Stimulated activated naive CD8-positive, alpha-beta T cell treated with anti-CD3 and anti-CD28 coated beads, Interleukin-15, Interleukin-2, amounts not matched to agents 100 U/mL and 50 U/mL, for 24 hours (primary cell): ENCODE data around the gene JAKMIP1.

Source experiments
- ATAC-seq: fragments of 150-1000 bp; cut with Tn5 transposase; one replicate; pipeline ENCODE4 v1.10.0; 2021
- DNase-seq: peaks from one replicate; pipeline ENCODE4 v3.0.0; 2021

JAKMIP1 gene

DNA sequence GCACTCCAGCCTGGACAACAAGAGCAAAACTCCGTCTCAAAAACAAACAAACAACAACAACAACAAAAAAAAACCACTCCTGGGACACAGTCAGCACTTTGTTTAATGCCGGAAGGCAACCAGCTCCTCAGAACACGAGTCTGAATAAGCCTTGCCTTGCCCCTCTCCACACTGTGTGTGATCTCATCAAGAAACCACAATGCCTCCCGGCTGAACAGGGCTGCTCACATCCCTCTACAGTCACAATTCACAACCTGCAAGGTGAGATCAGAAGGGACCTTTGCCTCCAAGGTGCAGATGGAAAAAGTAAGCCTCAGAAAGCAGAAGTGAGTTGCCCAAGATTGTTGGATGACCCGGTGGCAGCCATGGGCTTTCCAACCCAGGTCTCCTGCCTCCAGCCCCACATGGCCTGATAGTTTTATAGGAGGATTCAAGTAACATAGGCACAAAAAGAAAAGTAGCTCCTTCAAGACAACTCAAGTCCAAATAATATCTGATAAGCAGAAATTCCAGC, 80.8 kb downstream of the JAKMIP1 start:
- ATAC-seq (no peak), DNase-seq (no peak)

GRCh38 chr4:6118201-6118600, 82.1 kb downstream of the JAKMIP1 start:
- DNase-seq = no peak

DNA sequence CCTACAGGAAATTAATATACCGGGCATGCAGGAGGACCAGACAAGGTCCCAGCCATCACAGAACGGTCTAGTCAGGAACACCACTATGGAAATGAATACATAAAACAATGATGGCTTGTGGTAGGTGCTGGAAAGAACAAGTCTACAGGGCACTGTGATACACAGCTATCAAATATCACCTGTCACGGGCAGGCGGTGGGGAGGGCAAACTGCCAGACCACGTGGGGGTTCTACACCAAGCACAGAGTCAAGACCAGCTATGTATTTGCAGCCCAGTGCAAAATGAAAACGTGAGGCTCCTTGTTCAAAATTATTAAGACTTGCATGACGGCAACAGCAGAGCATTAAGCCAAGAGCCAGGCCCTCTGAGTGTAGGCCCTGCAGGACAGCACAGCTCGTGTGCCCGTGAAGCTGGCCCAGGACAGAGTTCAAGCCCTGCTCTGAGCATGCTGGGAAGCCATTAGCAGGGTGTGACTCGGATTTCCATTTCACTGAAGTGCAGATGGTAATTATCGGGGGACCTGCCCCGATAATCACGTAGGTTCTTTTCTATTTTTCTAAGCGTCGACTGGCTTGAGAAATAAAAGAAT, 83.6 kb downstream of the JAKMIP1 start:
- ATAC-seq (no peak), DNase-seq (no peak)

More at GRCh38 chr4:6118201-6118600, 82.1 kb downstream of the JAKMIP1 start:
- no peak for ATAC-seq

DNA sequence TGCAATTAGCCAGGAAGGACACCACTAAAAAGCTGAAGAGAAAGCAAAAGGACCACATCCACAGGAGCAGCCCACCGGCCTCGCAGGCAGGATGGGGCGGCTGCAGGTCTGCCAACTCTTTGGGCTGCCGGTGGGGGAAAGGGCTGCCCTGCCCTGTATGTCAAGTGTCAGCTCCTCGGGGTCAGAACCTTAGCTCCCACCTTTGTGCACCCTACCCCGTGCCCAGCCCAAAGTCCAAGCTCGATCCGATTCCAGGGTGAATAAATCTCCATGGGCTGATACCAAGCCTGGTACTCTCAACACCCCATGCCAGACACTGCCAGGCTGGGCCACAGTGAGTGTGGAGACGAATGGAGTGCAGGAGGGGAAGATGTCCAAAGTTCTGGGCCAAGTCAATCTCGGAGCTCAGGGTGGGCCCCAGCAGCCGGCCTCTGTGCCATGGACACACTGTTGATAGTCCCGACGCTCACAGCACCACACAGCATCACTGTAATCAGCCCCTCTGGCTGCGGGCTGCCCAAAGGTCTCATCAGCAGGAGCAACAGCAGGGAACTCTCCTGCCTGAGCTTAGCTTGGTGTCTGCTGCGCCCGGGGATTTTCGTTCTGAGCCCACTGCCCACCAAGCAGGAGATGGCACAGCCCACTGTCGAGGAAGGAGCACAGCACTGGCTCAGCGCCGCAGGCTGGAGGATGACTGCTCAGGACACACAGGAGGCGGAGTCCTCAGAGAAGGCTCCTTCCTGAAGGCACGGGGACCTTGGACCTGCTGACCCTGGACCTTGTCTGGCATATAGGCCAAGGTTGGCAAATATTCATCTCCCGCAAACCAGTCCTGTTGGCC, 84.4 kb downstream of the JAKMIP1 start:
- DNase-seq = no peak
- ATAC-seq = no peak

DNA sequence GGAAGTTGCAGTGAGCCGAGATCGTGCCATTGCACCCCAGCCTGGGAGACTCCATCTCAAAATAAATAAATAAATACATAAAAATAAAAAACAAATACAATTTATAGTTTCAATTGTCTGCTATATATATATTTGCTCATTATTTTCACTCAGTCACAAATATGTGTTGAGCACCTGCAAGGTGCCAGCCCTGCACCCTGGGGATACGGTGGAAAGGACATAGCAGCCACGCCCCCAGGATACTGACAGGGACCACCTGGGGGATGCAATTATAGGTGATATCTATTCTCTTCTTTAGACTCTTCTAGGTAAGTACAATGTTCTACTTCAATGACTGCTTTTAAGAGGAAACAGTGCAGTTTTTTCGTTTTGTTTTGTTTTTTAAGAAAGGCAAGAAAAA, 85.0 kb downstream of the JAKMIP1 start:
- ATAC-seq = no peak
- no peak for DNase-seq

- no peak for ATAC-seq
These were observed 85.7 kb downstream of the JAKMIP1 start for GRCh38 chr4:6114601-6115000.

GRCh38 chr4:6114181-6114580, 86.2 kb downstream of the JAKMIP1 start:
- DNase-seq (no peak), ATAC-seq (no peak)

More at GRCh38 chr4:6114601-6115000, 85.7 kb downstream of the JAKMIP1 start:
- DNase-seq = no peak

DNA sequence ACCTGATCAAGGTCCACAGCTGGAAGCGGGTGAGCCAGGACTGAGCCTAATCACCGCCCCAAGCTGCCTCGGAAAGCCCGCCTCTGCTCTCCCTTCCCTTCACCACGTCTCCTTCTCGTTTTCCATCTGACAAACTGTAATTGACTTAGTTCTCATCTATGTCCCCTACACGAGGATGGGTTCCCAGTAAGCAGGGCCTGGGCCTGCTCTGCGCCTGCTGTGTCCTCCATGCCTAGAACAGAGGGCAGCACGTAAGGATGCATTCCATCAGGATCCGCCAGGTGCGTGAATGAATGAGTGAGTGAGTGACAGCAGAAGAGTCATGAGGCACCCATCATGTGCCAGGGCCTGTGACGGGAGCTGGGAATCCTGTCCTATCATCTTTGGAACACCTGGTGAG, 86.7 kb downstream of the JAKMIP1 start:
- no peak for ATAC-seq

GRCh38 chr4:6112606-6113290, 87.6 kb downstream of the JAKMIP1 start:
- no peak for DNase-seq
- ATAC-seq = no peak

More for the DNA sequence above, 86.7 kb downstream of the JAKMIP1 start:
- DNase-seq = no peak

DNA sequence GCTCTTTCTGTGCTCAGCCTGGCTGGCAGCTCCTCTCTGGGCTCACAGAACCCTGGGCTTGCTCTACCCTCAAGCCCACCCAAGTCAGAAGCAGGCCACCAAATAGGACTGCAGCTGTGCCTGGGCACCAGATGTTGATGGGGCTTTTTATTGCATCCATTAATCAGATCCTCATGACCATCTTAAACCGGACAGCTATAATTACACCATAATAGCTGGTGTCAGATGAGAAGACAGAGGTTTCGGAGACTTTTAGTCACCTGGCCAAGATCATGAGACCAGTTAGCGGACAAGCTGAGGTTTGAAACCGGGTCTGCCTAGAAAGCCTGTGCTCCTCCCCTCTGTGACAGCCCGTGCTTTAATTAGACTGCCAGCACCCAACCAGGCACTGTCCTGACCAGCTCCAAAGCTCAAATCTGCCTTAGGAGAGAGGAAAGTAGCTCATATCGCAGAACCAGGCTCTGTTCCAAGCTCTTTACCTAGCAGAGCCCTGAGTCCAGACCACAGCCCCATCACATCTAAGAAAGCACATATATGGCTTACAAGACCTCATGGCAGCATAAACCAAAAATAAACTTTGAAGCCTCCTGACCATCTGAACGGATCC, 88.9 kb downstream of the JAKMIP1 start:
- DNase-seq = no peak
- ATAC-seq = peak; percentile 8

GRCh38 chr4:6110681-6111353, 89.5 kb downstream of the JAKMIP1 start:
- no peak for ATAC-seq

DNA sequence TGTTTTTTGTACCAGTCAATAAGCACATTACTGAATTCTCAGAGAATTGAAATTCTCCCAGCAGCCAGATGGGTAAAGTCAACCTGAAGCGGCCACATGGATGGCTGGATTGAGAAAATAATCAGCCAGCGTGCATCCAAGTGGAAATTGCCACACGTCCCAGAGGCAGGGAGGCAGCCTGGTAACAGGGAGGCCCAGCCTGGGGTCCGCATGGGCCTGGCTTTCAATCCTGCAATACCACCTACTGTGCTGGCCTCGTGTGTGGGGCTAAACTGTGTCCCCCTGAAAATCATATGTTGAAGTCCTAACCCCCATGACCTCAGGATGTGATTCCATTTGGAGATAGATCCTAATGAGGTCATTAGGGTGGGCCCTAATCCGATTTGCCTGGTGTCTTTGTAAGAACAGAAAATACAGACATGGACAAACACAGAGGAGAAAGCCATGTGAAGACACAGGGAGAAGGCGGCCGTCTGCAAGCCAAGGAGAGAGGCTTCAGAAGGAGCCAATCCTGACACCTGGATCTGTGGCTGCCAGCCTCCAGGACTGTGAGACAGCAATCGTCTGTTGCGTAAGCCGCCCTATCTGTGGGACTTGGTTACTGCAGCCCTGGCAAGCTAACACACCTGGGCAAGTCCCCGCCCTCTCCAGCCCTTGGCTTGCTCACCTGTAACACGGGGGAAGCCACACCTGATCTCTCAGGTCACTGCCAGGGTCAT, 90.3 kb downstream of the JAKMIP1 start:
- no peak for DNase-seq
- no peak for ATAC-seq

More at GRCh38 chr4:6110681-6111353, 89.5 kb downstream of the JAKMIP1 start:
- no peak for DNase-seq

GRCh38 chr4:6107886-6108285, 92.5 kb downstream of the JAKMIP1 start:
- DNase-seq (no peak), ATAC-seq (no peak)

GRCh38 chr4:6107114-6107791, 93.1 kb downstream of the JAKMIP1 start:
- ATAC-seq (no peak), DNase-seq (no peak)

GRCh38 chr4:6106156-6106555, 94.2 kb downstream of the JAKMIP1 start:
- ATAC-seq (no peak), DNase-seq (no peak)

DNA sequence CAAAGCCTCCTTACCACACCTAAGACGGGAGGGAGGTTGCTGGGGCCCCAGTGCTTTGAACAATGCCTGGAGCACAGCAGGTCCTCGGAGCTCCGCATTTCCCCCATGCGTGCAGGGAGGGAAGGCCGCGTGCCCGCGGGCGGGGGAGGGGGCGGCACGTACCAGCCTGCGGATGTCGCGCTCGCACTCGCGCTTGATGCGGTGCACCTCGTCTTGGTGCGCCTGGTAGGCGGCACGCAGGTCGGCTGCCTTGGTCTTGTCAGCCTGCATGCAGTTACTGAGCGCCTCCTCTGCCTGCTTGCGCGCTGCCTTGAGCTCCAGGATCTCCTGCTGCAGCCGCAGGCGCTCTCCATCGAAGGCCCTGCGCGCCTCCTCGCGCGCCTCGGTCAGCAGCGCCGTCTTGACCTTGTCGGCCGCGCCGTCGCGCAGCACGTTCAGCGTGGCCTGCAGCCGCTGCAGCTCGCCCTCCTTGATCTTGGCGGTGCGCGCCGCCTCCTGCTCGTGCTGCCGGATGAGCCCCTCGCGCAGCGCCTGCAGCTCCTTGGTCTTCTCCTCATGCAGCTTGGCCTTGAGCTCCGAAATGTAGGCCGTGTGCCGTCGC, 94.9 kb downstream of the JAKMIP1 start:
- no peak for ATAC-seq
- DNase-seq = no peak

DNA sequence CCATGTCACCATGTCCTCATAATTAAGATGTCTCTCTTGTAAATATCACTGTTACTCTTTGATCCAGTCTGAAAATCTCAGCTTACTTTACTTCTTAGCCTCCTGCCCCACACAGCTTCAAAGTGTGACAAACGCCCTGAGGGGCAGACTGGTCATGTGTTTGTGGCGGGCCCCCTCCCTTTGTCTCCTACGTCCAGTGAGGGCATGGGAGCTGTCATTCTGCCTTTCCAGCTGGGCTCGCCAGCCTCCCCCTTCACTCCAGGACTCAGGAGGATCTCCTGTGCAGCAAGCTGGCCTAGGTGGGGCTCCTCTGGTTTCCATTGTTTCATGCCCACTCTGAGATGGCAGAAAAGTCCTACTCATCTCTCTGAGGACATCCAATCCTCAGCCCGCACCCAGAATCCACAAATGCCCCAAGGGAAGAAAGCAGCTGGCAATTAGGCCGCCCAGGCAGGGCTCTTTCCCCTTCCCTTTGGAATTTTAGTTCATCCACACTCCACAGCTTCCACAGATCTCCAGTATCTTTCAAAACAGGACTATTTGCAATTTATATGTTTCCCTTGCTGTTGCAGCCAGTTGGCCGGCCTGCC, 95.7 kb downstream of the JAKMIP1 start:
- no peak for ATAC-seq
- DNase-seq = no peak

DNA sequence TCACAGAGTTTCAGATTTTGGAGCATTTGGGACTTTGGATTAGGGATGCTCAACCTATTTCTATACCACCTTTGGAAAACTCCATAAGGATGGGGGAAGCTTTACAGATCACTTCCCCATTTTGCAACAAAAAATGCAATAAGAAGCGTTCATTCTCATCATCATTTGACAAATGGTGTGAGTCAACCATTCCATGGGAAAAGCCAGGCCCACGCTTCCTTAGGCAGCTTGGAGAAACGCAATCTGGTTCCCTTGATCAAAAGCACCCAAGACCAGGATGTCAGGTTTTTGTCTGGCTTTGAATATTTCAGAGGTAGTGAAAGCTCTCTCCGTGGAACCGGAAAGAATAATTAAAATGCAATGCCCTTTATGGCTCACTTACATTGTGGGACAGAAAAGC, 102.8 kb downstream of the JAKMIP1 start:
- ATAC-seq (no peak), DNase-seq (no peak)

GRCh38 chr4:6095897-6096296, 104.5 kb downstream of the JAKMIP1 start:
- DNase-seq = no peak

More at GRCh38 chr4:6095897-6096296, 104.5 kb downstream of the JAKMIP1 start:
- ATAC-seq = no peak
